Measurements from ENCODE around the gene POTEG.
"Not testable (repeated sequence)": the region's sequence is repeated elsewhere in the genome, so short reads cannot be mapped to it uniquely, and the experiment has no call there.

POTEG gene

GRCh38 chr14:19386996-19387395, 47.1 kb downstream of the POTEG start:
- H3K27me3 Mint-ChIP-seq, H3K4me1 Mint-ChIP-seq, H3K9me3 Mint-ChIP-seq, H3K27ac Mint-ChIP-seq, H3K4me3 Mint-ChIP-seq, DNase-seq, ATAC-seq: not testable (repeated sequence)

- not testable (repeated sequence) for H3K27ac Mint-ChIP-seq, ATAC-seq, H3K4me1 Mint-ChIP-seq, H3K27me3 Mint-ChIP-seq, DNase-seq, H3K9me3 Mint-ChIP-seq, H3K4me3 Mint-ChIP-seq
Measured at GRCh38 chr14:19386309-19386708, 47.8 kb downstream of the POTEG start.

GRCh38 chr14:19384088-19384781, 49.9 kb downstream of the POTEG start:
- not testable (repeated sequence) for H3K4me3 Mint-ChIP-seq, H3K4me1 Mint-ChIP-seq, DNase-seq, H3K27ac Mint-ChIP-seq, H3K27me3 Mint-ChIP-seq, H3K9me3 Mint-ChIP-seq
- ATAC-seq = peak; percentile 18

- not testable (repeated sequence) for H3K27ac Mint-ChIP-seq, H3K4me1 Mint-ChIP-seq, H3K27me3 Mint-ChIP-seq, H3K9me3 Mint-ChIP-seq, DNase-seq, H3K4me3 Mint-ChIP-seq
- peak; percentile 39 for ATAC-seq
Measured at GRCh38 chr14:19383008-19383584, 51.0 kb downstream of the POTEG start.

GRCh38 chr14:19380137-19380536, 54.0 kb downstream of the POTEG start:
- not testable (repeated sequence) for DNase-seq, H3K4me3 Mint-ChIP-seq, H3K27me3 Mint-ChIP-seq, H3K27ac Mint-ChIP-seq, H3K9me3 Mint-ChIP-seq, H3K4me1 Mint-ChIP-seq, ATAC-seq

- ATAC-seq = peak; percentile 33
- H3K9me3 Mint-ChIP-seq, H3K4me3 Mint-ChIP-seq, H3K27ac Mint-ChIP-seq, H3K27me3 Mint-ChIP-seq, H3K4me1 Mint-ChIP-seq, DNase-seq: not testable (repeated sequence)
Measured at GRCh38 chr14:19374451-19374903, 59.7 kb downstream of the POTEG start.

- H3K4me1 Mint-ChIP-seq, ATAC-seq, H3K9me3 Mint-ChIP-seq: not testable (repeated sequence)
Measured at GRCh38 chr14:19372813-19373500, 61.2 kb downstream of the POTEG start.

GRCh38 chr14:19371767-19372166, 62.4 kb downstream of the POTEG start:
- not testable (repeated sequence) for H3K27ac Mint-ChIP-seq, H3K9me3 Mint-ChIP-seq, H3K27me3 Mint-ChIP-seq, H3K4me1 Mint-ChIP-seq, DNase-seq, H3K4me3 Mint-ChIP-seq, ATAC-seq

More at GRCh38 chr14:19372813-19373500, 61.2 kb downstream of the POTEG start:
- DNase-seq, H3K27me3 Mint-ChIP-seq, H3K4me3 Mint-ChIP-seq, H3K27ac Mint-ChIP-seq: not testable (repeated sequence)

GRCh38 chr14:19362803-19363202, 71.3 kb downstream of the POTEG start:
- not testable (repeated sequence) for ATAC-seq, H3K4me1 Mint-ChIP-seq, H3K9me3 Mint-ChIP-seq, H3K4me3 Mint-ChIP-seq, DNase-seq, H3K27ac Mint-ChIP-seq, H3K27me3 Mint-ChIP-seq

- not testable (repeated sequence) for H3K4me1 Mint-ChIP-seq, ATAC-seq, H3K4me3 Mint-ChIP-seq, H3K9me3 Mint-ChIP-seq, DNase-seq, H3K27ac Mint-ChIP-seq, H3K27me3 Mint-ChIP-seq
Measured at GRCh38 chr14:19362323-19362722, 71.8 kb downstream of the POTEG start.

- not testable (repeated sequence) for H3K4me3 Mint-ChIP-seq, DNase-seq, H3K9me3 Mint-ChIP-seq, H3K27ac Mint-ChIP-seq, H3K27me3 Mint-ChIP-seq, H3K4me1 Mint-ChIP-seq
- ATAC-seq = peak; percentile 66
Measured at GRCh38 chr14:19361636-19362253, 72.4 kb downstream of the POTEG start.

GRCh38 chr14:19360937-19361635, 73.1 kb downstream of the POTEG start:
- DNase-seq, H3K27me3 Mint-ChIP-seq, H3K9me3 Mint-ChIP-seq, H3K27ac Mint-ChIP-seq, H3K4me1 Mint-ChIP-seq, H3K4me3 Mint-ChIP-seq: not testable (repeated sequence)
- peak; percentile 59 for ATAC-seq

All from stimulated activated naive CD8-positive, alpha-beta T cell treated with anti-CD3 and anti-CD28 coated beads, Interleukin-15, amount 100 ng/mL, for 72 hours (primary cell).